GM18858 (cell line): ENCODE results near the gene LILRA2.
A peak's percentile ranks its signal among the peaks of the same experiment; 100 is the strongest.
"Not testable (repeated sequence)": the region's sequence is repeated elsewhere in the genome, so short reads cannot be mapped to it uniquely, and the experiment has no call there.

Experiments used
- ATAC-seq: cut with Tn5 transposase; IDR thresholded peaks from one replicate; pipeline ENCODE4 v1.9.1; 2021; ENCODE audit not compliant: unreplicated experiment

LILRA2 gene

DNA sequence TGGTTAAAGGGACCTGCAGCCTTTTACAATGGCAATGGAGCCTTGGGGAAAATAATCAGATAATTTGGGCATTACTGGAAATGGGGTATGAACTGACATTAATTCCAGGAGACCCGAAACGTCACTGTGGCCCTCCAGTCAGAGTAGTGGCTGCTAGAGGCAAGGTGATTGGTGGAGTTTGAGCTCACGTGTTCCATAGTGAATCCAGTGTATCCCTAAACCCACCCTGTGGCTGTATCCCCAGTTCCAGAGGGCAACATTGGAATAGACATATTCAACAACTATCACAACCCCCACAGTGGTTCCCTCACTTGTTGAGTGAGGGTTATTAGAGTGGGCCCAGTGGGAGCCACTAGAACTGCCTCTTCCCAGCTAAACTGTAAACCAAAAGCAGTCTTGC, 3.3 kb upstream of the LILRA2 start:
- no peak for ATAC-seq

GRCh38 chr19:54571715-54572615, 1.6 kb upstream of the LILRA2 start:
- not testable (repeated sequence) for ATAC-seq

- ATAC-seq, result no peak
Measured at GRCh38 chr19:54572696-54573311, 786 bp upstream of the LILRA2 start.

- ATAC-seq, result no peak
Measured at GRCh38 chr19:54574051-54574450, 461 bp downstream of the LILRA2 start.

GRCh38 chr19:54574527-54575056, 1.0 kb downstream of the LILRA2 start:
- no peak for ATAC-seq

DNA sequence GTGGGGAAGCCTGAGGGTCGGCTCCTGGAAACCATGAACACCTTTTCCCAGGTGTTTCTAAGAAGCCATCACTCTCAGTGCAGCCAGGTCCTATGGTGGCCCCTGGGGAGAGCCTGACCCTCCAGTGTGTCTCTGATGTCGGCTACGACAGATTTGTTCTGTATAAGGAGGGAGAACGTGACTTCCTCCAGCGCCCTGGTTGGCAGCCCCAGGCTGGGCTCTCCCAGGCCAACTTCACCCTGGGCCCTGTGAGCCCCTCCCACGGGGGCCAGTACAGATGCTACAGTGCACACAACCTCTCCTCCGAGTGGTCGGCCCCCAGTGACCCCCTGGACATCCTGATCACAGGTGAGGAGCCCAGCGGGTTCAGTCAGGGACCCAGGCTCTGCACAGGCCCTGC, 1.6 kb downstream of the LILRA2 start:
- not testable (repeated sequence) for ATAC-seq

DNA sequence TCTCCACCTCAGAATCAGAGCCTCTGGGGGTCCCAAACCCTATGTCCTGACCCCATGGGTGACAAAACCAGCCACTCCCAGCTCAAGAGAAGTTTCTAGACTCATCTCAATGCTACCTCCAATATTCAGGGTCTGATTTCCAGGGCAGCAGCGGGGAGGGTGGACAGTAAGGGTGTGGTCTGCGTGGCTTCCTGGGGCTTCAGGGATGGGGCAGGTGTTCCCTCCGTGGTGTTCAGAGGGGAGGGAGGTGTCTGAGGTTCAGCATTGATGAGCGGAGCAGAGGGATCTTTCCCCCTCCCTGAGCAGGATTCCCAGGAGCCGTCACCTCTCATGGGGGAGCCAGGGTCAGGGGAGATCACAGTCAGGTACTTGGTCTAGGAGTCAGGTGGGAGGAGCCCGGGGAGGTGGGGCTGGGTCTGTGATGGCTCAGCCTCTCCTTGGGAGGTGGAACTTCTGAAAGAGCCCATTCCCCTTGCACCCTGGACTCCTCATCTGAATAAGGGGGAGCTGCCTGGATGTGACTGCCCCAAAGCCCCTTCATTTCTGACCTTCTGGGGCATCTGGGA, 2.9 kb downstream of the LILRA2 start:
- ATAC-seq, result no peak

DNA sequence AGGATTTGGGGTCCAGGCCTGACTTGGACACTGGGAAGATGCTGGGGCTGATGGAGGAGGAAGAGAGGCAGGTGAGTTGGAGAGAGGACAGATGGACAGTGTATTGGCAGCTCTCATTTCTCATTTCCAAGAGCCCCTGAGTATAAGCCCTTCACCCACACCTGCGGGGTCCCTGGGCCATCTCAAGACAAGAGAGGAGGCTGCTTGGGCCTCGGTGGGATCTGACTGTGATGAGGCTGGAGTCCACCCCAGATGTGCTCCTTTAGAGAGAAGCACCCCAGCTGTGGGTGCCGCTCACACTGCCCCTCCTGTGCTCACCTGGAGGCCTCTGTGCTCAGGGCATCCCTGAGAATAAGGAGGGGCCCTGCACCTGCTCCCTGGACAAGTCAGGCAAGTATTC, 3.7 kb downstream of the LILRA2 start:
- ATAC-seq, result no peak

GRCh38 chr19:54578268-54578667, 4.7 kb downstream of the LILRA2 start:
- ATAC-seq, result not testable (repeated sequence)

GRCh38 chr19:54586397-54586796, 12.8 kb downstream of the LILRA2 start:
- ATAC-seq, result no peak

GRCh38 chr19:54587026-54587425, 13.4 kb downstream of the LILRA2 start:
- ATAC-seq, result no peak

- ATAC-seq, result not testable (repeated sequence)
Measured at GRCh38 chr19:54593445-54593844, 19.9 kb downstream of the LILRA2 start, which contains the start of gene LILRA1. TSS of gene LILRA1 (plus strand) at chr19:54593632. CDS start at chr19:54594245, 613 bp downstream.

DNA sequence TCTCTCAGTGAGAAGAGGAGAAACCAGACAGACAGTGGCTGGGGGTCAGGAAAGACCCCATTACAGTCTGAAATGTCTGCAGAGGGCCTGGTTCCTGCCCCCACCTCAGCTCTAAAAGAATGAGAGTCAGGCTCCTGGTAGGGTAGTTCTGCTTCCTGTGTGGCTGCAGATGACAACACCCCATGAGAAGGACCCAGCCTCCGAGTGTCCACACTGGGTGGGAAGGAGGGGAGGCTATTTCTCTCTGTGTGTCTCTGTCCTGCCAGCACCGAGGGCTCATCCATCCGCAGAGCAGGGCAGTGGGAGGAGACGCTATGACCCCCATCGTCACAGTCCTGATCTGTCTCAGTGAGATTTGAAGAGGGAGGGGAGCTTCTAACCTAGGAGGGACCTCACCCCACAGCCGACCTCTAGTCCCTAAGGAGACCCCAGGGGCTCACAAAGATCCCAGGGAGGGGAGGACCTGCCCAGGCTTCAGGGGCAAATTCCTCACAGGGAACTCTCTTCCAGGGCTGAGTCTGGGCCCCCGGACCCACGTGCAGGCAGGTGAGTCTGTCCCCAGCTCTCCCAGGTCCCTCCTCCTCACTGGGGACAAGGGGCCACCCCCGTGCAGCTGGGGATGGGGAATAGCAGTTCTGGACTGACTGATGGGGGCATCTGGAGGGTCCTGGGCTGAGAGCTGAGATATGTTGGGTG, 20.5 kb downstream of the LILRA2 start:
- not testable (repeated sequence) for ATAC-seq

DNA sequence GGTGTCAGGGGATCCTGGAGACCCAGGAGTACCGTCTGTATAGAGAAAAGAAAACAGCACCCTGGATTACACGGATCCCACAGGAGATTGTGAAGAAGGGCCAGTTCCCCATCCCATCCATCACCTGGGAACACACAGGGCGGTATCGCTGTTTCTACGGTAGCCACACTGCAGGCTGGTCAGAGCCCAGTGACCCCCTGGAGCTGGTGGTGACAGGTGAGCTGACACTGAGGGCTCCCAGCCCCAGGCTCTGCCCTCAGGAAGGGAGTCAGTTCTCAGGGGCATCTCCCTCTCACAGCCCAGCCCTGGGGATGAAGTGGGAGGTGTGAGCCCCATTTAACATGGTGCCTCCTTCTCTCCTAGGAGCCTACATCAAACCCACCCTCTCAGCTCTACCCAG, 21.1 kb downstream of the LILRA2 start:
- ATAC-seq, result no peak

DNA sequence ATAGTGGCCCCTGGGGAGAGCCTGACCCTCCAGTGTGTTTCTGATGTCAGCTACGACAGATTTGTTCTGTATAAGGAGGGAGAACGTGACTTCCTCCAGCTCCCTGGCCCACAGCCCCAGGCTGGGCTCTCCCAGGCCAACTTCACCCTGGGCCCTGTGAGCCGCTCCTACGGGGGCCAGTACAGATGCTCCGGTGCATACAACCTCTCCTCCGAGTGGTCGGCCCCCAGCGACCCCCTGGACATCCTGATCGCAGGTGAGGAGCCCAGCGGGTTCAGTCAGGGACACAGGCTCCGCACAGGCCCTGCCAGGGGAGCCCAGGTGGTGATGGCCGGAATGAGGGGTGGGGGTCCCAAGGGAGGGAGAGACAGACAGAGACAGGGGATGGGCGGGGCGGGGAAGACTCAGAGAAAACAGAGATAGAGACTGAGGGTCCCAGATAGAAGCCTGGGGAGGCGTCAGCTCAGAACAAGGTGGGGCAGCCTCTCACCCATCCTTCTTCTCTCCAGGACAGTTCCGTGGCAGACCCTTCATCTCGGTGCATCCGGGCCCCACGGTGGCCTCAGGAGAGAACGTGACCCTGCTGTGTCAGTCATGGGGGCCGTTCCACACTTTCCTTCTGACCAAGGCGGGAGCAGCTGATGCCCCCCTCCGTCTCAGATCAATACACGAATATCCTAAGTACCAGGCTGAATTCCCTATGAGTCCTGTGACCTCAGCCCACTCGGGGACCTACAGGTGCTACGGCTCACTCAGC, 22.3 kb downstream of the LILRA2 start:
- not testable (repeated sequence) for ATAC-seq

DNA sequence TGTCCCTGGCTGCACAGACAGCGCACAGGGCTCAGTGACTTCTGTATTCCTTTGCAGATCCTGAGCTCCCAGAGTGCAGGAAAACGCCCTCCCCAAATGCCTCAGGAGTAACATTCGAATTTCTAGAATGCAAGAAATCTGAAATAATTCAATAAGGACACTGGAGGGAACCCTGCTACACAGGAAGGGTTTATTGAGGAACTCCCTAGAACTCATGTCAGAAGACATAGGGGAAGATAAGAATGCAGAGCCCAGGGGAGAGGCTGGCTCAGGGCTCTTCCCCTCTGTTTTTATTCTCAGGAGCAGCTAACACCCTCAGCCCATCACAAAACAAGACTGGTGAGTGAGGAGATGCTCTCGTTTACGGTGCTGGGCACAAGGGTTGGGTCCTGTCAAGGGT, 26.6 kb downstream of the LILRA2 start:
- no peak for ATAC-seq

DNA sequence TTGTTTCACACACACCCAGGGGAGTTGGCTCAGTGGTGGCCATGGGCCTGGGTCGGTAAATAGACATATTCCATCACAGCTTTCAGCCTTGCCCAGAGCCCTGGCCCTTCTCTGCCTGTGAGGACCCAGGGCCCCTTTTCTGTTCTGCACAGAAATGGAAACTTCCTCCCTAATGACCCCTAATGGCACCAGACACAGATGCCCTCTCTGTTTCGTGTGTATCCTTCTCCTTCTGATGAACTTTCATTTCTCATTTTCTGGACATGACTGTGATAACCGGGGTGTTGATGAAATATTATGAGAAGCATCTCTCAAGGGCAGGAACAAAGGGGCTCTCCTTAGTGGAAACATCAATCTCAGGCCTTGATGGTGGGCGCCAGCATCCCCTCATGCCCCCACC, 32.6 kb downstream of the LILRA2 start:
- no peak for ATAC-seq

DNA sequence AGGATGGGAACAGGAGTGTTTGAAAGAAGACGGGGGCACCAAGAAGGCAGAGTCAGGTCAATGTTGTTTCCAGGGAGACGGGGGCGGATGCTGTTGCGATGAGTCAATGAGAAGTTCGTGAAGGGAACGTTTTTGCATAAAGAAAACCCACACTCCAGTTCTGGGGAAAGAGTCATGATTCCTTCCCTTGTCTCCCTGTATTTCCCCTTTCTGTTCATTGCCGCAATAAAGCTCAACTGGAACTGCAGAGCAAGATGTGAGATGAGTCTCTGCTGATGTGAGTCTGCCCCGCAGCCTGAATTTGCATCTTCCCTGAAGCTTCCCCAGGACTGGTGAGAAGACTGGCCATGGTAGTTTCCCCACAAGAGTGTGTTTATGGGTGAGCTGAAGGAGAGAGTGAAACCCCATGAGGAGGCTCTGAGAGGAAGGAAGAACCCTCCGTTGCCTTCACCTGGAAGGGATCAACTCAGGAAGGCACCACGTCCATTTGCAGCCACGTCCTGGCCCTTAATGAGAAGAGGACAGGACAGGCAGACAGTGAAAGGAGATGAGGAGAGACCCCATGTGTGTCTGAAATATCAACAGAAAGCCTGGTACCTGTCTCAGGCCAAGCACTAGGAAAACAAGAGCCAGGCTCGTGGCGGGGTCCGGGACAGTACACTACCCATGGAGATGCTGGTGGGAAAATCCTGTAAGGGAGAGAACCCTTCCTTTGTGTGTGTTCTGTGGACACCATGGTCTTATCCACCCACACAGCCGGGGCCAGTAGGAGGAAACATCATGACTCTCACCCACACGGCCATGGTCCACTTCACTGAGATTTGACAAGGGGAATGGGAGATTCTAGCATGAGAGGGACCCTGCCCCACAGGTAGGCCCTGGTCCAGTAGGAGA, 33.5 kb downstream of the LILRA2 start:
- ATAC-seq, result peak; percentile 51

GRCh38 chr19:54607785-54608150, 34.2 kb downstream of the LILRA2 start:
- ATAC-seq, result no peak
